HG03025 (cell line): ENCODE data around the gene ALB.

Experiments used
- ATAC-seq: cut with Tn5 transposase; IDR thresholded peaks from one replicate; pipeline ENCODE4 v1.9.1; 2021; ENCODE audit warnings: mild to moderate bottlenecking, moderate library complexity; ENCODE audit not compliant: unreplicated experiment, low FRiP score

Gene ALB

DNA sequence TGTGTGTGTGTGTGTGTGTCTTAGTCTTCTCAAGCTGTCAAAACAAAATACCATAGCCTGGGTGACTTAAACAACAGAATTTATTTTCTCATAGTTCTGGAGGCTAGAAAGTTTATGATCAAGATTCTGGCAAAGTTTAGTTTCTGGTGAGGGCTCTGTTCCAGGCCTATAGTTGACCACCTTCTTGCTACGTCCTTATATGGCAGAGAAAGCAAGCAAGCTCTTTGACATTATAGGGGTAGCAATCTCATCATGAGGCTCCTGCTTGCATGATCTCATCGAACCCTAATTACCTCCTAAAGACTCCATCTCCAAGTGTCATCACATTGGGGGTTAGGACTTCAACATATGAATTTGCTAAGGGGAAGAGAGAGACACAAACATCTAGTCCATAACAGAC lies 25.0 kb downstream of the ALB start:
- no peak for ATAC-seq

- ATAC-seq = no peak
These were observed 25.9 kb downstream of the ALB start for GRCh38 chr4:73429826-73430587.

DNA sequence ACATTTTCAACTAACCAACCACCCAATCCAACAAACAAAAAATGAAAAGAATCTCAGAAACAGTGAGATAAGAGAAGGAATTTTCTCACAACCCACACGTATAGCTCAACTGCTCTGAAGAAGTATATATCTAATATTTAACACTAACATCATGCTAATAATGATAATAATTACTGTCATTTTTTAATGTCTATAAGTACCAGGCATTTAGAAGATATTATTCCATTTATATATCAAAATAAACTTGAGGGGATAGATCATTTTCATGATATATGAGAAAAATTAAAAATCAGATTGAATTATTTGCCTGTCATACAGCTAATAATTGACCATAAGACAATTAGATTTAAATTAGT lies 27.7 kb downstream of the ALB start:
- no peak for ATAC-seq

DNA sequence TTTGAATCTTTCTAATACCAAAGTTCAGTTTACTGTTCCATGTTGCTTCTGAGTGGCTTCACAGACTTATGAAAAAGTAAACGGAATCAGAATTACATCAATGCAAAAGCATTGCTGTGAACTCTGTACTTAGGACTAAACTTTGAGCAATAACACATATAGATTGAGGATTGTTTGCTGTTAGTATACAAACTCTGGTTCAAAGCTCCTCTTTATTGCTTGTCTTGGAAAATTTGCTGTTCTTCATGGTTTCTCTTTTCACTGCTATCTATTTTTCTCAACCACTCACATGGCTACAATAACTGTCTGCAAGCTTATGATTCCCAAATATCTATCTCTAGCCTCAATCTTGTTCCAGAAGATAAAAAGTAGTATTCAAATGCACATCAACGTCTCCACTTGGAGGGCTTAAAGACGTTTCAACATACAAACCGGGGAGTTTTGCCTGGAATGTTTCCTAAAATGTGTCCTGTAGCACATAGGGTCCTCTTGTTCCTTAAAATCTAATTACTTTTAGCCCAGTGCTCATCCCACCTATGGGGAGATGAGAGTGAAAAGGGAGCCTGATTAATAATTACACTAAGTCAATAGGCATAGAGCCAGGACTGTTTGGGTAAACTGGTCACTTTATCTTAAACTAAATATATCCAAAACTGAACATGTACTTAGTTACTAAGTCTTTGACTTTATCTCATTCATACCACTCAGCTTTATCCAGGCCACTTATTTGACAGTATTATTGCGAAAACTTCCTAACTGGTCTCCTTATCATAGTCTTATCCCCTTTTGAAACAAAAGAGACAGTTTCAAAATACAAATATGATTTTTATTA lies 28.3 kb downstream of the ALB start:
- ATAC-seq = no peak

DNA sequence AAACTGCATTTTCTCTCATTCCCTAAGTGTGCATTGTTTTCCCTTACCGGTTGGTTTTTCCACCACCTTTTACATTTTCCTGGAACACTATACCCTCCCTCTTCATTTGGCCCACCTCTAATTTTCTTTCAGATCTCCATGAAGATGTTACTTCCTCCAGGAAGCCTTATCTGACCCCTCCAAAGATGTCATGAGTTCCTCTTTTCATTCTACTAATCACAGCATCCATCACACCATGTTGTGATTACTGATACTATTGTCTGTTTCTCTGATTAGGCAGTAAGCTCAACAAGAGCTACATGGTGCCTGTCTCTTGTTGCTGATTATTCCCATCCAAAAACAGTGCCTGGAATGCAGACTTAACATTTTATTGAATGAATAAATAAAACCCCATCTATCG lies 29.1 kb downstream of the ALB start:
- no peak for ATAC-seq

GRCh38 chr4:73434311-73434710 lies 30.2 kb downstream of the ALB start:
- ATAC-seq = no peak

- no peak for ATAC-seq
These were observed 31.9 kb downstream of the ALB start, which contains the start of gene AFP for GRCh38 chr4:73435984-73436383. TSS of gene AFP (plus strand) at chr4:73436221. CDS start at chr4:73436263, 42 bp downstream.

- ATAC-seq = no peak
These were observed 32.8 kb downstream of the ALB start for GRCh38 chr4:73436674-73437557.

DNA sequence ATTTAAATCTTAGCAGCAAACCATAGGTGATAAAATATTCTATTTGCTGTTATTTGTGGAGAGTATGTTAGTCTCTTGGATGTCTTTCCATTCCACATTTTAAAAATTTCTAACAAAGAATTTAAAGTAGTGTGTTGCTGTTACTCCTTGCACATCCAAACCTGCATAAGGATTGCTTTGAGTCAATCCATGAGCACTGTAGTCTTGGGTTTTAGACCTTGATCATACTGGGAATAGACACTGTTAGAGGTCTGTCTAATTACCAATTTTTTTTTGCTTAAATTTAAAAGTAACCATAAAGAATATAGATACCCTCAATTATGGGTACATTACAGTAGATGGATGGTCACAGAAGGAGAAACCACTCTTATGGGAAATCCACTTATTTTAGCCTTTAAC lies 33.5 kb downstream of the ALB start:
- no peak for ATAC-seq

GRCh38 chr4:73438048-73438447 lies 34.0 kb downstream of the ALB start:
- no peak for ATAC-seq

GRCh38 chr4:73438582-73439215 lies 34.6 kb downstream of the ALB start:
- ATAC-seq = no peak

- ATAC-seq = no peak
These were observed 35.4 kb downstream of the ALB start for GRCh38 chr4:73439445-73439844.

GRCh38 chr4:73439991-73440390 lies 35.9 kb downstream of the ALB start:
- ATAC-seq = no peak

- no peak for ATAC-seq
These were observed 36.6 kb downstream of the ALB start for GRCh38 chr4:73440653-73441052.

DNA sequence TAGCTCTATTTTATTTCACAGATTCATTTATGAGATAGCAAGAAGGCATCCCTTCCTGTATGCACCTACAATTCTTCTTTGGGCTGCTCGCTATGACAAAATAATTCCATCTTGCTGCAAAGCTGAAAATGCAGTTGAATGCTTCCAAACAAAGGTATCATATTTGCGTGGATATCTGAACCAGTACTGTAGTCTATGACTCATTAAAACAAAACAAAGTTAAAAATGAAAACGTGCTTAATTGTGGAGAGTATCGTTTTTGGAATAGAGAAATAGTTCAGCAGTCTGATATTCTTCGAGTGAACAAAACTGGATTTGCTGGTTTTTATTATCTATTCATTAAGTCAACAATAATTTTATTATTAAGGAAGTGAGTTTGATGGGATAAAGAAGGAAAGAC lies 38.2 kb downstream of the ALB start:
- ATAC-seq = no peak

GRCh38 chr4:73443224-73443623 lies 39.1 kb downstream of the ALB start:
- ATAC-seq = no peak

DNA sequence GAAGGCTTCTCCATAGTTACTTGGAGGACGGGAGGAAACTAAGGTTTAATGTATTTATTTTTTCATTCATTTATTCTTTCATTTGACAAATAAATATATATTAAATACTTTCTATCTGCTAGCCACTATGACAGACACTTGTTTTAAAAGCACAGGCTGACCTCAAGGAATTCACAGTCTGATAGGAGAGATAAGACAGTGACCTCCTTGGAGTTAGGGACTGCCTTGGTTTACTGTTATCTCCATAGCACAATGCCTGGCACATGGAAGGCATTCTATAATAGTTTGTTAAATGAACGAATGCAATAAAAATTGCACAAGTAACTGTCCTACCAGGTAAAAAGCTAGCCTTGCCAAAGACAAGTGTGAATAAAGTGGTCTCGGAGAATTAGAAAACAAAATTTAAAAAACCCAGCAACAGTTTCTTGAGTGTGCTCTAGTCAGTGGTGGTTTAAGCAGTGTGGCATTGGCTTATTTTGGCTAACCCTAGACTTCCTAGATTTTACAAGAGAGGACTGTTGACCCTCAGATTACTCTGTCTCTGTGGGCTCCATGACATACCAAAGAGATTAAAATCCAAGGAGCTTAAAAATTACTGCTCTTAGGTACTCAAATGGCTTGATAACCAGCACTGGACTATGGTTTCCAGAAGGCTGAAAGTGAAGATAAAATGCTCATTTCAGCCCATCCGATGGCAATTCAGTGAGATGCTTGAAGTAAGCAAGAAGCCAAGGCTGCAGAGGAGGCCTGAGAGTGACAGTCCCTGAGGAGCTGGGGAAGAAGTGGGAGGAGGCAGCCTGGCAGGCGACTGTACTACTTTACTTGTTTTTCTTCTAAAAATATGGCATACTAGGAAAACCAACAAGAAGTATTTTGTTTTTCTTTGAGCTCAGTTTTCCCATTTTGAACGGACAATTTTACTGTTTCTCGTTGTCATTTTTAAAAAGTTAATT lies 41.6 kb downstream of the ALB start:
- ATAC-seq = no peak

- peak; percentile 98 for ATAC-seq
These were observed 42.4 kb downstream of the ALB start for GRCh38 chr4:73446336-73446938.

DNA sequence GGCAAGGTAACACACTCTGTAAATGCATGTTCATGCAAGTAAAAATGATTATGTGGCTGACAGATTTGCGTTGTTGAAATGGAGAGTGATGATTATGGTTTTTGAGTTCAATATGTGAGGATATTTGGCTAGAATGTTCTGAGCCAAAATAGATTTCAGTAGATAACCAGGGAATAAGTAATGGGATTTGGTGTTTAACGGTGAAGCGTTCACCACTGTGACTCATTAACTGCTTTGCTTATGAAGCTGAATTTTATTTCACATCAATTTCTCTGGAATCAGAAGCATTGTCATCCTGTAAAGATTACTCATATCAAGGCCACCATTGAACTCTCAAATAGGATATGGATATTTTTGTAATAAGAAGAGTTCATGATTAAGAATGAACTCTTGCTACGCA lies 43.6 kb downstream of the ALB start:
- ATAC-seq = no peak
